ENCODE data around the gene ENTREP3.
"Not testable (repeated sequence)": the region's sequence is repeated elsewhere in the genome, so short reads cannot be mapped to it uniquely, and the experiment has no call there.

ENTREP3 gene

DNA sequence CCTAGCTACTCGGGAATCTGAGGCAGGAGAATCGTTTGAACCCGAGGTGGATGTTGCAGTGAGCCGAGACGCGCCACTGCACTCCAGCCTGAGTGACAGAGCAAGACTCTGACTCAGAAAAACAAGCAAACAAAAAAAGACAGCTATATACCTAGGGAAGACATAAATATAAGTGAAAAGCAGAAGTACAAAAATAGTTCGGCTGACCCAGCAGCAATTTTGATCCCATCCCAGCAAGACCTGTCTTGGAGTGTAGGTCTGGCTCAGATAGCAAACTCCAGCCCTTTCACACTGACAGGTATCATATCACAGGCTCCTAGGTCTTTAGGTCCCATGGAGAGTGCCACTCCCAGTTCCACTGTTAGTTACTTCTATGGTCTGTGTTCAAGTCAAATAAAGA lies 32.2 kb downstream of the ENTREP3 start:
- no peak for DNase-seq

DNA sequence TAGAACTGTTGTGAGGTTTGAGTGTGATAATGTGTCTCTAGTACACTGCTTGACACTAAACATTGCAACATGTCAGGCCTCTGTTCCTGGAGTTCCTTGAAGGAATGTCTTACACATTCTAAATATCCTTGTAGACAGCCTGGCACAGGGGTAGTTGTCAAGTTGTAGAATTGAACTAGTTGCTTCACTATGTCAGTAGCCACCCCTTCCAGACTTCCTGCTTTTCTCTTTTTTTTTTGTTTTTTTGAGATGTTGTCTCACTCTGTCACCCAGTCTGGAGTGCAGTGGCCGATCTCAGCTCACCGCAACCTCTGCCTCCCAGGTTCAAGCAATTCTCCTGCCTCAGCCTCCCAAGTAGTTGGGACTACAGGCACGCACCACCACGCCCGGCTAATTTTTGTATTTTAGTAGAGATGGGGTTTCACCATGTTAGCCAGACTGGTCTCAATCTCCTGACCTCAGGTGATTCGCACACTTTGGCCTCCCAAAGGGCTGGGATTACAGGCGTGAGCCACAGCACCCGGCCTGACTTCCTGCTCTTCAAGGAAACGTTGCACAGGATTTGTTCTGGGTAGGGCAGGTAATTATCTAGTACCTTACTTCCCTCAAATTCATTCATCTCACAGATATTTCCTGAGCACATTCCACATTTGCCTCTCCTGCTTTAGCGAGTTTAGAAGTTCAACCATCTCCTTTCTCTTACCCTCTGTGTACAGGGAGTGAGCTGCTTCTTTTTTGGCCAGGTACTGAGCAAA lies 34.9 kb downstream of the ENTREP3 start:
- not testable (repeated sequence) for DNase-seq

DNA sequence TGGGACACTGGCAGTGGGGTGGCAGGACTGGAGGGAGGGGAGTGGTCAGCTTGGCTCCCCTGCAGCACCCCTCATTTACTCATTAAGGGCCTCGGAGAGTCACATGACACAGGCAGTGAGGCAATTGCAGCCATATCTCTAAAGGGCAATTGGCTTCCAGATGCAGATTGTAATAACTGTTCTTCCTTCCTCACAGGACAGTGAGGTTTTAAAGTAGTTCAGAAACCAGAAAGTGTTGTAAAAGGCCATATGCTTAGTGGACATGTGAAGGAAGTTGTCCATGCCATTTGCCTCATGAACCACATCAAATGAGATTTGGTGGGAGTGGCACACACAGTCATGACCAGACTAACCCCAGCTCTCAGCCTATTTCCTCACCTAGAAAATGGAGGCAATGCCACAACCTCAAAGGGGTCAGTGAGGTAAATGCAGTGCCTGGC lies 35.7 kb downstream of the ENTREP3 start:
- no peak for DNase-seq

DNA sequence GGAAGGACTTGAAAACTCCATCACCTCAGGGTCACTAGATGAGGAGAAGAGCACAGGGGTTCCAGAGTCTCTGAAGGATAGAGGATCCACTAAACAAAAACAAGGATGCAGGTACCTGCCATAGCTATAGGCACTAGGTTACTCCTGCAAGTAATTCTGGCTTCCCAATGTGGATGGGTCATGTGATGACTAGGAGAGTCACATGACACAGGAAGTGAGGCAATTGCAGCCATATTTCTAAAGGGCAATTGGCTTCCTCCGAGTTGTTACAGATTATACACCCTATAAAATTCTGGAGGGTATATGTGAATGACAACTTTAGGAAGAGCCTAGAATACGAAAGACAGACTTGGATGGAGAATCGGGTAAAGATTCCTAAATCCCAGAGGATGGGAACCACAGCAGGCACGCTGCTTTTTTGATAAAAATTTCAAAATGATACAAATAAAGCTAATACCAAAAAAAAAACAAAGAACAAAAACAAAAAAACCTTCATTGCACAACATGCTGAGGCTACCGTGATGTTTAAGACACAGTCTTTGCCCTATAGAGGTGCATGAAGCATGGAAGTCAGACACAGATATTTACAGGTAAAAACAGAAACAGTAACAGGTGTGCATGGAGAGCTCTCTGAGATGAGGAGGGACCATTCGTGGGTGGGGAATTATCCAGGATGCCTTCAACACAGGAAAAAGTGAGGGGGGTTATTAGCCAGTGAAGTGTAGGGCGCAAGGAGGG lies 36.3 kb downstream of the ENTREP3 start:
- no peak for DNase-seq

DNA sequence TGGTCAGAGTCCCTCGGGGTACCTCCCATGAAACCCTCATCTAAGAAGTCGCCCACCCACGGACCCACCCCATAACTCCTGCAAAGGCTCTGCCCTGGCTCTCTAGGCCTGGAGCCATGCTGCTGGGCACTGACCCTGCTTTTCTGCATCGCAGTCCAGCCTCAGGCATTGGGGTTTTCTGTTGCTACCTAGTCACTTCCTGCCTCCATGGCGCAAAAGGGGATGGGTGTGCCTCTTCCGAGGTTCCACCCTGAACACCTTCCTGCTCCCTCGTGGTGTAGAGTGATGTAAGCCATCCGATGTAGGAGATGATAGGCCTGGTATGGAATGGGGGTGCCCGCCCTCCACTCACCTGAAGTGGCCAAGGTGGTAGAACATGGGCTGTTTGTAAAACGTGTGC lies 40.6 kb downstream of the ENTREP3 start:
- DNase-seq: not testable (repeated sequence)

DNA sequence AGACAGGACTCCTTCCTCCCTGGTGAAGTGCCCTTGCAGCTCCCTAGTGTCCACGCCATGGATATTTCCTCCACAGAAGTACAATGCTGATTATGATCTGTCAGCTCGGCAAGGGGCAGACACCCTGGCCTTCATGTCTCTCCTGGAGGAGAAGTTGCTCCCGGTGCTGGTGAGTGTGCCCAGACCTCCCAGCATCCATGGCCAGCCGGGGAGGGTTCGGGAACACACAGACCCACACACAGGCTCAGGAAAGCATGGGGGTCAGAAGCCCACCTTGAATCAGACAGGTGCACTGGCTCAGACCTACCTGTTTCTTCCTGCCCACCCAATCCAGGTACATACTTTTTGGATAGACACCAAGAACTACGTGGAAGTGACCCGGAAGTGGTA lies 43.2 kb downstream of the ENTREP3 start:
- not testable (repeated sequence) for DNase-seq

DNA sequence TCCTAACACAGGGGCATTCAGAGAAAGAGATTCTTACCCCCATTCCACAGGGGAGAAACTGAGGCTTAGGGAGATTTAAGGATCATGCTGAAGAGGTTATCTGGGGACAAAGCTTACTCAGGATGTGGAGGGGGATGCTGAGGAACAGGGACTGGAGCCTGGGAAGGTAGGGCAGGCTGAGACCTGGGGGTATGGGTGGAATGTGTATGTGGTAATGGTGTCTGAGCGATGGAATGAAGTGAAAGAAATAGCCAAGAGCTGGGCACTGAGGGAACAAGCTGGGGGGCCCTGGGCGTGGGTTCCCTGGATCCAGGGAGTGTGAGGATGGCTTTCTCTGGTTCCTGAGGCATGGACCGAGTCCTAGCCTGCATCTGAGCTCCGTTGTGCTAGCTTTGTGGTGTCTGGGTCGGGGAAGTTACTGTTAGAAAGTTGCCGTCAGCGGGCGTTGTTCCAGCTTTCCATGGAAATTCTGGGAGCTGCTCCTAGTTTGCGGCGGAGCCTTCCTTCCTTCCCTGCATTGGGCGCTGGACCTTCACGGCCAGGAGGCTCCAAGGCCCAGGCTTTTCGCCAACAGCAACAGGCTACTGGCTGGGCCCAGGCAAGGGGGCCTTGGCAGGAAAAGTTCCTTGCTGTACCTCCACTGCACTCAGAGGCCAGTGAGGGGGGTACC lies 43.8 kb downstream of the ENTREP3 start:
- not testable (repeated sequence) for DNase-seq

DNA sequence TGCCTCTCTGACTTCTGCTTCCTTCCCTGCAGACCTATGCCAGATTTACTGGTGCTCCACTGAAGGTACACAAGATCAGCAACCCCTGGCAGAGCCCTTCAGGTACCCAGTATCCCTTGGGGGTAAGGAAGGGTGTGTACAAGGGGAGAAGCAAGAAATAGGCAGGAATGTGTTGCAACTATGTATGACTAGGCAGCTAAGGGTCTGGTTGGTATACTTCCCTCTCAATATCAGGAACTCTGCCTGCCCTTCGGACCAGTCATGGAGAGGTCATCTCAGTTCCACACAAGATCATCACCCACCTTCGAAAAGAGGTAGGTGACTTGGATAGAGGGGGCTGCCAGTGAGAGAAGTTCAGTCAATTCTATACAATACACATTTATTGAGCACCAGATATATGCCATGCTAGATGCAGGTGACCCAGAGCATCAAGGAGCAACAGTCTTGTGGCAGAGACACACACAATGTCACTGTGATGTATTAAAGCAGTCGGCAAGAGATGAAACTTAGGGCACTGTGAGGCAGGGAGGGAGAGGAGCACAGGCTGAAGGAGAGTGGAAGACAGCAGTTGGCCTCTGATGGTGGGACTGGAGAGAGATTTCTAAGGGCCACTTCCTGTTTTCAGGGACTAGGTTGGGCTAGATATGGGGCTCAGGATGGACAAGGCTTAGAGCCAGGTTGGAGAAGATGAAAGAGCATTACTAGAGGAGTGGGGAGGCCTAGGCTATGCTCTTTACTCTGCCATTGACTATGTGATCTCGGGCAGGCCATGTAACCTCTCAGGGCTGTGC lies 44.8 kb downstream of the ENTREP3 start:
- DNase-seq: no peak

DNA sequence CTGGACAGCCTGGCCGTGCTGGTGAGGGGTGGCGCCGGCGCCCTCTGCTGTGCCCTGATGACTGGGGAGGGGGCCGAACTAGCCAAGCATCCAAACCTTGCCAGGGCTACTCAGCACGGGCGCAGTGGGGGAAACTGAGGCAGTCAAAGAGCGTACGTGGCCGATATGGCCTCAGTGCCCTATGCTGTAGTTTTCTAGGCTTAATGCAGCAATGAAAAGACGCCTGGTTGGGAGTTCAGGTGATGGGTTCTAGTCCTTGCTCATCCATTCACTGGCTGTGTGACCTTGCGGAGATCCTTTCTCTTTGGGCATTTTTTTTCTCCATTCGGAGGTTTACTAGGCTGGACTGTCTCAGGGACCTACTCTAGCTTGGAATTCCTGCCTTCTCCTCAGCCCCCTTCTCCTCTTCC lies 46.0 kb downstream of the ENTREP3 start:
- DNase-seq: no peak

DNA sequence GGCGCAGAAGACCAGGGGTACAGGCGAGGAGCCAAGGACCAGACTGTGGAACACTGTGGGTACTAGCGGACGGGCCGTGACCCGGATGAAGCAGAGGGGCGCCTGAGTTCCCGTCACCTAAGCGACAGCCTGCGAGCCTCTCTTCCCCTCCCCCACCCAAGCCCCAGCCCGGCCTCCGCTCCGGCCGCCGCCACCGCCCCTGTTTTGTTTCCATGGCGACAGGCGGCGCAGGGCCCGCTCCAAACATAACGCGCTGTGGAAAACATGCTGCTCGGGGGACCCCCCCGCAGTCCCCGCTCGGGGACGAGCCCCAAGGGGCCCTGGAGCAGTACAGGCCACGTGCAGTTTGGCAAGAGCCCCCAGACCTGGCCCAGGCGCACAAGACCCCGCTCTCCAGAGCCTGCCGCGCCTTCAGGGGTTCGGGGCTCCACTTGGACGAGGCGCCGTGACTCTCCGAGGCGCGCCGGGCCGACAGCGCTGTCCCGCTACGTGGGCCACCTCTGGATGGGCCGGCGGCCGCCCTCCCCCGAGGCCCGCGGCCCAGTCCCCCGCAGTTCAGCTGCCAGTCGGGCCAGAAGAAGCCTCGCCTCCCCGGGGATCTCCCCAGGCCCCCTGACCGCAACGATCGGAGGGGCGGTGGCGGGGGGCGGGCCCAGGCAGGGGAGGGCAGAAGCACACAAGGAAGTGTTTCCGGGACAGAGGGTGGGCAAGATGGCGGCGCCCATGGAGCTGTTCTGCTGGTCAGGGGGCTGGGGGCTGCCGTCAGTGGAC lies 46.6 kb downstream of the ENTREP3 start, which contains the start of gene MTX1:
Gene MTX1, plus strand, starts transcription at position 155 of the 771 bp plus-strand sequence. Its CDS starts 110 bp downstream, at position 265.
- DNase-seq: peak; percentile 87

DNA sequence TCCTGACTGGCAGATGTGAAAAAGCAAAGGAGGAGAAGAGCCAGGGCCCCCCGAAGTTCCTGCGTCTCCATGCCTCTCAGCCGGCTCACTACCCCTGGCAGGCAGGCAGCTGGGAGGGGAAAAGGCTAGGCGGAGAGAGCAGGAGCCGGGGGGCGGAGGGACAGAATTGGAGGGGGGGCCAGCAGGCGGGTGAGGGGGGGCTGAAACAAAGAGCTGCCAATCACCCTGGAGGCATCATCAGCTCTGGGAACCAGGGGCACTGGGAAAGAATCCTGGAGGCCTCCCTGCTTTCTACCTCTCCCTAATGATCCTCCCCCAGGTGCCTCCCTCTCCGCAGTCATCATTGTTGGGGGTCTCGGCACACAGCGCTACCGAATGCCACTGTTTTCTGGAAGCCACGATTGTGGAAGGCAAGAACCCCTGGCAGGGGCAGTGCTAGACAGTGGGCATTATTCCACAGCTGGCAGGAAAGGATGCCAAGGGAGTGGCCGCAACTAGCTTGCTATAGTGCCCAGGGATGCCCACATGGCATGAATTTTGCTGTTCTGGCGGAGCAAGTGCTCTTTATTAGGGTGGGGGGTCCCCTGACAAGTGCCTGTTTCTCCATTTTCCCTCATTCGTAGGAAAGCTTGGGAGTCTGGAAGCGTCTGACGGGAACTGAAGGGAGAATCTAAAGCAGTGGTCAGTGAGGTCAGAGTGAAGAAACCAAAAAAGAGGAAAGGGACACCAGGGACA lies 47.3 kb downstream of the ENTREP3 start, which contains the start of gene THBS3:
Gene THBS3, minus strand, starts transcription at position 92 of the 735 bp plus-strand sequence. Its CDS starts 21 bp downstream, at position 71.
- no peak for DNase-seq

DNA sequence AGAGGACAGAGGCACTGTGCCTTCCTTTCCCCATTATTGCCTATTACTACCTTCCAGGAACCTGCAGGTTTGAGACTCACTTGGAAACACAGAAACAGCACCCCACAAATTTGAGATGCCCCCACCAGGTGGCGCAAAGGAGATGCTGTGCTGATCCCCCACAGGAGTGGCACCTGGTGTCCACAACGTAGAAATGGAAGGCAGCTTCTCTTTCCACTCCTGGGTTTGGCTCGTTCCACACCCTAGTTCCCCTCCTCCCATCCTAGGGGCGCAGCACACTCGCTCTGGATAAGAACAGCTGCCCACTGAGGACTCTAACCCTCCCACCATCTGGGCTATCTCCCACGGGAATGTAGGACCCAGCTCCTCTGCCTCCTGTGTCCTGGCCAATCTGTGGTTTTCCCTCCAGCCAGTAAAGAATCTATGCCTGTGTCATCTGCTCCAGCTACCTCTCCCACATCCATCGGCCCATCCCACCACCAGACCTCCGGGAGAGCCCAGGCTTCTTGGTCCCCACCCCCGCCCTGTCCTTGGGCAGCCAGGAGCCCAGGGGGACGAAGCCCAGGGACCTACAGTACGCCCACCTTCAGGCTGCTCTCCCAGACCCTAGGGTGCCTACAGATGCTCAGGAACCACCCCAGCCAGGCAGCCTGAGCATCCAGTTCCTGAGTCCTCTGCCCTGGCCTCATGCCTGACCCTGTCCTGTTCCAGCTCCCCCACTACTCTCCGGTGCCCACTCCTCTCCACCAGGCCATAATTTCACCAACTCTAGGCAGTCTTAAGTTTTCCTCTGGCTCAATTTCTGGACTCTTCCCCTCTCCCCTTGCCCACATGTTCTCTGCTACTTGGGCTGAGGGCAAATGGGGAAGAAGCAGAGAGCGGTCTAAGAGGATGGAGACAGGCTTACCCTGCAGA lies 48.1 kb downstream of the ENTREP3 start:
- DNase-seq: peak; percentile 85

DNA sequence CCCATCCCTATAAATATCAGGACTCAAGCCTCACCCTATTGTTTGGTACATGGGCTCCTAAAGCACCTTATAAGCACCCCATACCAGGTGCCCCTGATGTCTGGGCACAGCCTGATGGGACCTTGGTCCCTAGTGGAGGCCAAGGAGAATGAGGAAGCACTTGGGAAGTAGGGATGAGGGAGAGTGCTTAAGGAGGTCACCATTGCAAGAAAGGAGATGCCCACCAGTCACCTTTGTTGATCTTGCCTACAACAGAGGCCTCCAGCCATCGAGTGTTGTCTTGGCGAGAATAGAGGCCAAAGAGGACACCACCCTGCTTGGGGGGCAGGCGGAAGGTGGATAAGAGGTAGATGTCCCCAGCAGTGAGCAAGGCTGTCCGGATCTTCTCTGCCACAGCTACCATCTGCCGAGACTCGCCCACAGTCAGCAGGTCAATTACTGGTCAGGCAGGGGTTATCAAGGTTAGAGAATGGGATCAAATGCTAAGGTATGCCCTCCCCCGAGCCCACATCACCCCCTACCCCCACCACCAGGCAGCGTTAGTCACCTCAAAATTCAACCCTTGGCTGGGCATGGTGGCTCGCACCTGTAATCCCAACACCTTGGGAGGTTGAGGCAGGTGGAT lies 49.2 kb downstream of the ENTREP3 start:
- no peak for DNase-seq

DNA sequence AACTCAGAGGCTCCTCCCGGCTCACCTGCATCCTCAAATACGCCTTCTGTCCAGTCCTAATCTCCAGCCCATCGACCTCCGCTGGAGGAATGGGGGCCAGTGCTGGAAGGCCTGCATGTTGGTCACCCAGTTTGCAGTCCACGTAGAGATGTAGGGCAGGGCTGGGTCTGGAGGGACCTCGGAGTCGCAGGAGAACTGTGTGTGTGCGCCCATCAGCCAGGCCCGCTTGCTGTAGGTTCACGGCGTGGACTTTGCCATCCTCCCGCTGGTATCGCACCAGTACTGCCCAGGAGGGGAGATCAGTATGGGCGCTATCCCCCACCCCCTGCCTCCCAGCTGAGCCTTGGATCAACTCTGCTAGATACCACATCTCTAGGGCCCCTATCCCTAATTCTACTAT lies 50.2 kb downstream of the ENTREP3 start:
- no peak for DNase-seq

DNA sequence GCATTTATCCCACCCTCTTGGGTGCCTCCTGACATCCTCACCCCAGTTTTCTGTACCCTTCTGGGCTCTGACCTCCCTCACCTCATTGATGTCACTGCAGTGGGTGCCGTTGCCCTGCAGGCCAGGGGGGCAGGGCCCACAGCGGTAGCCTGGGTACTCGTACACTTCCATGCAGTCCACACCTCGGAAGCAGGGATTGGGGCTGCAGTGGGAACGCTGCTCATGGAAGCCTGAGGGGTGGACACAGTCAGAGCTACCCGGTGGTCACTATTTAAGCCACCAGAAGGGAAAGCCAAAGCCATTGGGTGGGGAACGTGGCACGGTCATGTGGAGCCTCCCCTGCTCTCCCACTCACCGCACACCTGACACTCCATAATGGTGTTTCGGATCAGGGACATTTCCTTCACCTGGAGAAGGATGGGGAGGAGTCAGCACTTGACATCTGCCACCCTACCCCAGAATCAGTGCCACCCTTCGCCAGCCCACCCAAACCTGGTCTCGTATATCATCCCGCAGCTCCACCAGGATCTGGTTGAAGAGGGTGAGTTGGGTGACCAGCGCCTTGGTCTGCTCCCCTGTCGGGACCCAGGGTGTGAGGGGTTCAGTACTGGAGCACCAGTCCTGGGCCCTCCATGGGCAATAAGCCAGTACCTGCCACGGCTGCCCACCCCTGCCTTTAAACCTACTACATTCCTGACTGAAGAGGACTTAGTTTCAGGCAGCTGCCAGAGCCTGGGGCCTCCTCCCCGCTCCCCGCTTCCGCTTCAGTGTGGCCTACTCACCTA lies 52.4 kb downstream of the ENTREP3 start:
- no peak for DNase-seq

DNA sequence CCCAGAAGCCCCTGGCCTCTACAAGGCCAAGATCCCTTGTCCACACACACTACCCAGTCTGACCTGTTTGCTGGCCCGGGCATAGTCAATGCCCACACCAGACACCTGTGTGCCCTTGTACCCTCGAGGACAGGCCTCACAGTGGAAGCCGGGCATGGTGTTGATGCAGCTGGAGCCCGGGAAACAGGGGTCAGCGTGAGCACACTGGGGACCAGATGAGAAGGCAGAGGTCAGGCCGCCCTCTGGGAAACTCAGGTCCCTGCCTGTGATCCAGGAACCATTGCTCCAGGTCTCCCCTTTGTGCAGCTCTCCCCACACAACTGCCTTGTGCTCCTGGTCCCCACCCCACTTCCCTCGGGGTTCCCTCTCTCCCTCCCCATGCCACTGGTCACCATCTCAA lies 53.1 kb downstream of the ENTREP3 start:
- no peak for DNase-seq

DNA sequence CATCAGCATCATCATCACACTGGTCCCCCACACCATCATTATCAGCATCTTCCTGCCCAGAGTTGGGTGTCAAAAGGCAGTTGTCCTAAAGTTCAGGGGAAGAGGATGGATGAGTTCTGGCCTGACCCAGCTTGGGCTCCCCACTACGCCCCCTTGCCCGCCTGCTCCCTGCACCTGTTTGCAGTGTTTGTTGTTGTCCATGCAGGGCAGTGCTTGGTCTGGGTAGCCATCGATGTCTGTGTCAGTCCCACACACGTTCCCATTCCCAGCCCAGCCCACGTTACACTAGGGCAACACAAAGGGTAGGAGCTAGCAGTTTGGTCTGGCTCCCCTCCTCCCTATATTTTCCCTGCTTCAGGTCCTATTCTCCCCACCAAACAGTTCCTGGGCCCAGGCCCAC lies 54.4 kb downstream of the ENTREP3 start:
- DNase-seq: no peak

DNA sequence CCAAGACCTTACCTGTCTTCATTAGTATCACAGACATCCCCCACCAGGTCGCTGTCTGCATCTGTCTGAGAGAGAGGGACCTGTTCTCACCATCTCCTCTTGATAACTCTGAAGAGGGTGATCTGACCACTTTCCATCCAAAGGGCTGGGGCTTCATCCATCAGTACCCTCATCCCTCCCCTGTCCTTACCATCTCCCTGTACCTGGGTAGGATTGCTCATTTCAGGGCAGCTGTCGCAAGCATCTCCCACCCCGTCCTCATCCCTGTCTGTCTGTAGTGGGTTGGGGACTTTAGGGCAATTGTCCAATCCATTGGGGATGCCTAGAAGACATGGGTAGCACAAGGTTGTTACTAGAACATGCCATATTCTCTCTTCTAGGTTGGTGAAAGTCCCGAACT lies 55.5 kb downstream of the ENTREP3 start:
- no peak for DNase-seq

DNA sequence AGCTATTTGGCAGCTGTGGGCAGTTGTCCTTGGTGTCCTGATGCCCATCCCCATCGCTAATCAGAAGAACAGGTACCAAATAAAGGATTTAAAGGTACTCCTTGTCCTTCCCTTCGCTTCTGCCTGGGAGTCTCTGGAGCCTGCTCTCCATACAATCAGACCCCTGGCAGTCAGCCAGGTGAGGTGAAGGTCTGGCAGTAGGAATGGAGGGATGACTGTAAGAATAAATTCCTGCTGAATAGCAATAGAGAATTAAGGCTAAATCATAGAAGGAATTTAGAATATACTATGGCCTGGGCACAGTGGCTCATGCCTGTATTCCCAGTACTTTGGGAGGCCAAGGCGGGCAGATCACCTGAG lies 56.8 kb downstream of the ENTREP3 start:
- no peak for DNase-seq
